Right ventricle myocardium inferior (tissue), 1 donor: Measurements from ENCODE around the gene PREX1. TPM values are rescaled to one million over a fixed set of nuclear protein-coding genes. Genes with fewer than 3 reads are reported as not detected.

Source experiments
- ATAC-seq: fragments of 200-7000 bp; cut with Tn5 transposase; one replicate; pipeline ENCODE4 v1.9.1; 2020; ENCODE audit warnings: mild to moderate bottlenecking, moderate library complexity
- DNase-seq: peaks from one replicate; pipeline ENCODE4 v3.0.0; 2021; ENCODE audit errors: missing footprints
- intact Hi-C: fragments of 100-400 bp; cut with DNase I; formaldehyde crosslinking; loops from one replicate; pipeline ENCODE4 v1.11.0; 2022
- total RNA-seq: library from RNA; stranded (reverse); fragmentation: NEBNext Ultra II Directional; extraction: Animal tissue kit (Norgen Biotek cat#: 25700); gene quantifications from one replicate; pipeline ENCODE4 v1.2.1, GENCODE V29; 2021
- donor health status: DM: no; HTN: yes; CAD: no; lungs with severe emphysema.

Gene PREX1
- total RNA-seq, 1 donor from 2014 or later = 11.0 TPM

GRCh38 chr20:48804300-48804980, 23.4 kb downstream of the PREX1 start:
- intact Hi-C loops = no loop called here
- DNase-seq (no peak), ATAC-seq (no peak)

GRCh38 chr20:48803176-48804053, 24.4 kb downstream of the PREX1 start:
- ATAC-seq (no peak), DNase-seq (no peak)
- intact Hi-C loops = no loop called here

- intact Hi-C loops = no loop called here
- no peak for ATAC-seq
- DNase-seq = no peak
Observed at GRCh38 chr20:48802647-48803046, 25.2 kb downstream of the PREX1 start.

GRCh38 chr20:48802216-48802615, 25.6 kb downstream of the PREX1 start:
- DNase-seq = no peak
- ATAC-seq = no peak
- intact Hi-C loops = no loop called here

- no peak for DNase-seq
- ATAC-seq = no peak
- intact Hi-C loops = no loop called here
Observed at GRCh38 chr20:48801197-48801596, 26.6 kb downstream of the PREX1 start.

GRCh38 chr20:48800177-48800576, 27.6 kb downstream of the PREX1 start:
- DNase-seq (no peak), ATAC-seq (peak; percentile 49)
- intact Hi-C loops = no loop called here

GRCh38 chr20:48799328-48800105, 28.3 kb downstream of the PREX1 start:
- DNase-seq = no peak
- ATAC-seq = no peak
- intact Hi-C loops = no loop called here

GRCh38 chr20:48797850-48798747, 29.7 kb downstream of the PREX1 start:
- ATAC-seq = no peak
- DNase-seq = no peak
- intact Hi-C loops = no loop called here

- intact Hi-C loops = no loop called here
- DNase-seq = peak; percentile 82
- ATAC-seq = peak; percentile 76
Observed at GRCh38 chr20:48797275-48797825, 30.4 kb downstream of the PREX1 start.

GRCh38 chr20:48795732-48796131, 32.1 kb downstream of the PREX1 start:
- no peak for DNase-seq
- no peak for ATAC-seq
- intact Hi-C loops = no loop called here

GRCh38 chr20:48794816-48795457, 32.9 kb downstream of the PREX1 start:
- DNase-seq = no peak
- ATAC-seq = no peak
- intact Hi-C loops = no loop called here

GRCh38 chr20:48794360-48794759, 33.4 kb downstream of the PREX1 start:
- DNase-seq (no peak), ATAC-seq (no peak)
- intact Hi-C loops = no loop called here

- no peak for DNase-seq
- intact Hi-C loops = no loop called here
- no peak for ATAC-seq
Observed at GRCh38 chr20:48793776-48794175, 34.0 kb downstream of the PREX1 start.

GRCh38 chr20:48791666-48792071, 36.1 kb downstream of the PREX1 start:
- no peak for ATAC-seq
- no peak for DNase-seq
- intact Hi-C loops = loop anchor here (1.0 kb wide), 1 partner anchor 36 kb away; the partner anchor contains the start of gene PREX1

- no peak for ATAC-seq
- no peak for DNase-seq
- intact Hi-C loops = loop anchor here (1.0 kb wide), 1 partner anchor 36 kb away; the partner anchor contains the start of gene PREX1
Observed at GRCh38 chr20:48791014-48791413, 36.8 kb downstream of the PREX1 start.

- no peak for ATAC-seq
- intact Hi-C loops = loop anchor here (1.0 kb wide), 1 partner anchor 37 kb away; the partner anchor contains the start of gene PREX1
- DNase-seq = no peak
Observed at GRCh38 chr20:48790473-48791003, 37.3 kb downstream of the PREX1 start.

GRCh38 chr20:48789781-48790472, 37.9 kb downstream of the PREX1 start:
- intact Hi-C loops = no loop called here
- DNase-seq = no peak
- no peak for ATAC-seq
